Keratinocyte (primary cell): ENCODE data around the gene PECR. TPM values are rescaled to one million over a fixed set of nuclear protein-coding genes. Genes with fewer than 3 reads are reported as not detected.

Experiments used
- DNase-seq: peaks from one replicate; pipeline ENCODE4 v3.0.0-alpha.2; 2011; ENCODE audit warnings: low read depth, missing footprints, low spot score
- FAIRE-seq: peaks from 2 replicates; lab custom pipeline; 2011; peaks lifted over from hg19 to GRCh38; lab: Jason Lieb, UNC
- H2AFZ ChIP-seq: 2 replicates; pipeline ENCODE4 v1.6.0; 2012; ENCODE audit warnings: low read length, control low read depth, inconsistent platforms; ENCODE audit not compliant: control insufficient read depth
- H3K27ac ChIP-seq: 2 replicates; pipeline ENCODE4 v1.5.1; 2011; ENCODE audit warnings: low read length; ENCODE audit not compliant: control insufficient read depth, insufficient read depth
- H3K27me3 ChIP-seq: 3 replicates; pipeline ENCODE4 v1.6.0; 2011; ENCODE audit warnings: low read length; ENCODE audit not compliant: control insufficient read depth, insufficient read depth; ENCODE audit errors: extremely low read depth
- H3K36me3 ChIP-seq, 2 experiments: 2 replicates in 1 of 2; 3 replicates in 1 of 2; pipeline ENCODE4 v1.5.1; 2011; ENCODE audit warnings: low read length in 2 of 2, mild to moderate bottlenecking in 1 of 2; ENCODE audit not compliant: control insufficient read depth in 2 of 2, insufficient read depth in 2 of 2; ENCODE audit errors: extremely low read depth in 1 of 2
- H3K4me1 ChIP-seq: 3 replicates; pipeline ENCODE4 v1.5.1; 2011; ENCODE audit warnings: low read length; ENCODE audit not compliant: control insufficient read depth, insufficient read depth; ENCODE audit errors: extremely low read depth
- H3K4me2 ChIP-seq: 3 replicates; pipeline ENCODE4 v1.6.0; 2011; ENCODE audit warnings: low read depth, low read length; ENCODE audit not compliant: control insufficient read depth, insufficient read depth; ENCODE audit errors: extremely low read depth
- H3K4me3 ChIP-seq, 3 experiments: fragments of 200-600 bp in 1 of 3; sonication (generic) in 1 of 3; 2 replicates in 2 of 3; 3 replicates in 1 of 3; pipeline ENCODE4 v1.5.1; 2011 to 2016; ENCODE audit warnings: low read length in 3 of 3, mild to moderate bottlenecking in 3 of 3, control low read depth in 2 of 3, inconsistent platforms in 1 of 3, low read depth in 1 of 3, mixed read lengths in 1 of 3, mixed run types in 1 of 3, moderate library complexity in 1 of 3; ENCODE audit not compliant: control insufficient read depth in 2 of 3, insufficient read depth in 2 of 3; ENCODE audit errors: extremely low read depth in 1 of 3
- H3K79me2 ChIP-seq: 2 replicates; pipeline ENCODE4 v1.6.0; 2012; ENCODE audit warnings: low read length; ENCODE audit not compliant: control insufficient read depth, insufficient read depth
- H3K9ac ChIP-seq: 3 replicates; pipeline ENCODE4 v1.6.0; 2011; ENCODE audit warnings: low read length; ENCODE audit not compliant: control insufficient read depth, insufficient read depth; ENCODE audit errors: extremely low read depth
- H3K9me1 ChIP-seq: 3 replicates; pipeline ENCODE4 v1.6.0; 2011; ENCODE audit warnings: low read length; ENCODE audit not compliant: control insufficient read depth, insufficient read depth; ENCODE audit errors: extremely low read depth
- H3K9me3 ChIP-seq: 2 replicates; pipeline ENCODE4 v1.5.1; 2012; ENCODE audit warnings: low read depth, low read length; ENCODE audit not compliant: control insufficient read depth
- H4K20me1 ChIP-seq: 3 replicates; pipeline ENCODE4 v1.6.0; 2011; ENCODE audit warnings: low read length; ENCODE audit not compliant: control insufficient read depth, insufficient read depth; ENCODE audit errors: extremely low read depth
- CTCF ChIP-seq, 3 experiments: IDR thresholded peaks in 1 of 3; conservative IDR thresholded peaks in 1 of 3; optimal IDR thresholded peaks in 1 of 3; 2 replicates in 2 of 3; 3 replicates in 1 of 3; pipeline versions ENCODE3 to v1.5.1; 2011; ENCODE audit warnings: low read length in 3 of 3, mild to moderate bottlenecking in 3 of 3, moderate library complexity in 2 of 3, control low read depth in 1 of 3, inconsistent platforms in 1 of 3; ENCODE audit not compliant: insufficient read depth in 2 of 3; ENCODE audit errors: extremely low read depth in 1 of 3
- EZH2 ChIP-seq: IDR thresholded peaks from one replicate; pipeline ENCODE4 v1.6.1; 2012; ENCODE audit warnings: inconsistent platforms, mild to moderate bottlenecking, low read length, moderate library complexity
- dilution Hi-C: fragments of 300-500 bp; cut with MboI; formaldehyde crosslinking; loops from one replicate; pipeline ENCODE4 v1.7.0; 2020; ENCODE audit warnings: low sequenced_read_pairs; ENCODE audit not compliant: extremely low pct_ligation_motif_present
- polyA plus RNA-seq, 5 experiments: library from polyadenylated mRNA; depleted of rRNA in 3 of 5; stranded (reverse) in 3 of 5; stranded (forward) in 1 of 5; unstranded in 1 of 5; fragments of >200 nt; gene quantifications; 1 replicate in 1 of 5; 2 replicates in 3 of 5; 3 replicates in 1 of 5; pipeline versions ENCODE4 v1.2.1 to v1.2.3, GENCODE V29; 2011 to 2012; ENCODE audit warnings: missing spikeins in 2 of 5, low read depth in 1 of 5, low replicate concordance in 1 of 5

The PECR gene
- polyA plus RNA-seq, 1 donor (not counting 4 experiments of a cell fraction or from before 2014, with no cell fraction given) = 12.0 TPM

GRCh38 chr2:216101109-216101508 is 19.5 kb upstream of the PECR start:
- Histone ChIP-seq H2AFZ (no peak overlapping the region), H3K27ac (no peak overlapping the region), H3K4me1 (no peaks in the 10 kb centered on the region), H3K36me3 (no peaks in the 10 kb centered on the region), H3K79me2 (no peaks in the 10 kb centered on the region), H4K20me1 (no peaks in the 10 kb centered on the region), H3K9me3 (no peaks in the 10 kb centered on the region), H3K4me2 (no peak overlapping the region), H3K9me1 (no peaks in the 10 kb centered on the region), H3K9ac (no peak overlapping the region), H3K4me3 (no peak overlapping the region), H3K27me3 (no peaks in the 10 kb centered on the region)
- TF ChIP-seq CTCF (optimal IDR thresholded peaks at IDR 0.05 in 1 of 3, IDR thresholded peaks at IDR 0.05 in 1 of 3, conservative IDR thresholded peaks at IDR 0.05 in 1 of 3; ENCODE audit: extremely low read depth in 1 of 3, insufficient read depth in 2 of 3, low read length in 3 of 3) = no peak
- no peak for TF ChIP-seq EZH2
- FAIRE-seq (no peak), DNase-seq (no peak)
- dilution Hi-C loops = no loop called here

- no peak overlapping the region for H3K4me2 ChIP-seq
- H3K9ac ChIP-seq = no peak overlapping the region
- no peak for TF ChIP-seq CTCF (optimal IDR thresholded peaks at IDR 0.05 in 1 of 3, IDR thresholded peaks at IDR 0.05 in 1 of 3, conservative IDR thresholded peaks at IDR 0.05 in 1 of 3; ENCODE audit: extremely low read depth in 1 of 3, insufficient read depth in 2 of 3, low read length in 3 of 3)
- TF ChIP-seq EZH2 = no peak
- DNase-seq (no peak), FAIRE-seq (no peak)
- H3K36me3 ChIP-seq = no peaks in the 10 kb centered on the region
- H2AFZ ChIP-seq = no peak overlapping the region
- no peaks in the 10 kb centered on the region for H3K9me3 ChIP-seq
- no peaks in the 10 kb centered on the region for H3K79me2 ChIP-seq
- no peaks in the 10 kb centered on the region for H3K9me1 ChIP-seq
- no peak overlapping the region for H3K4me3 ChIP-seq
- no peak overlapping the region for H3K27ac ChIP-seq
- no peaks in the 10 kb centered on the region for H3K4me1 ChIP-seq
- dilution Hi-C loops = no loop called here
- H3K27me3 ChIP-seq = no peaks in the 10 kb centered on the region
- H4K20me1 ChIP-seq = no peaks in the 10 kb centered on the region
Measured at GRCh38 chr2:216098421-216099334, 17.1 kb upstream of the PECR start.
